Gastrocnemius medialis (tissue), 4 donors: ENCODE results near the gene CIDEA. TPM values are rescaled to one million over a fixed set of nuclear protein-coding genes. Genes with fewer than 3 reads are reported as not detected.

Experiments
- ATAC-seq, 2 donors: fragments of 150-250 bp; one replicate each; pipeline ENCODE4 v1.9.1; 2016
- DNase-seq, 2 donors: peaks; one replicate each; pipeline ENCODE4 v3.0.0-alpha.2; 2019
- H3K27ac ChIP-seq, 4 donors: fragments of 200-600 bp; sonication (generic); 1 replicate in 1 of 4; 2 replicates in 3 of 4; pipeline ENCODE4 v1.5.1; 2016 to 2018; ENCODE audit warnings: mild to moderate bottlenecking in 2 of 4, moderate library complexity in 1 of 4
- H3K27me3 ChIP-seq, 3 donors: fragments of 200-600 bp; sonication (generic) in 2 of 3; 1 replicate in 1 of 3; 2 replicates in 2 of 3; pipeline versions ENCODE4 v1.5.1 to v1.6.0; 2016 to 2019; ENCODE audit warnings: mild to moderate bottlenecking in 1 of 3, moderate library complexity in 1 of 3
- H3K36me3 ChIP-seq, 2 donors: fragments of 200-600 bp; sonication (generic) in 1 of 2; one replicate each; pipeline ENCODE4 v1.5.1; 2017 to 2018
- H3K4me1 ChIP-seq, 2 donors: fragments of 200-600 bp; sonication (generic) in 1 of 2; one replicate each; pipeline ENCODE4 v1.5.1; 2016 to 2017; ENCODE audit warnings: mild to moderate bottlenecking in 2 of 2
- H3K4me3 ChIP-seq, 4 donors: fragments of 200-600 bp; sonication (generic) in 3 of 4; 1 replicate in 1 of 4; 2 replicates in 3 of 4; pipeline ENCODE4 v1.5.1; 2016 to 2019; ENCODE audit warnings: mild to moderate bottlenecking in 2 of 4
- H3K9me3 ChIP-seq, 3 donors: fragments of 200-600 bp; sonication (generic) in 2 of 3; 1 replicate in 1 of 3; 2 replicates in 2 of 3; pipeline ENCODE4 v1.5.1; 2016 to 2019
- CTCF ChIP-seq, 5 experiments: fragments of 450-650 bp in 3 of 5; fragments of 200-600 bp in 2 of 5; sonication (generic) in 2 of 5; IDR thresholded peaks in 4 of 5; conservative IDR thresholded peaks in 1 of 5; 1 replicate in 4 of 5; 2 replicates in 1 of 5; pipeline ENCODE4 v1.5.1; 2016 to 2019; ENCODE audit warnings: antibody characterized with exemption in 5 of 5, mild to moderate bottlenecking in 3 of 5, moderate library complexity in 3 of 5
- POLR2A ChIP-seq, 2 donors: fragments of 450-650 bp; IDR thresholded peaks; one replicate each; pipeline ENCODE4 v1.6.1; 2017; ENCODE audit warnings: antibody characterized with exemption in 2 of 2, mild to moderate bottlenecking in 2 of 2, moderate library complexity in 2 of 2
- in situ Hi-C, 4 donors: fragments of 200-750 bp; cut with MboI; loops; one replicate each; pipeline versions ENCODE4 v1.15.0 to v1.8.0; 2017; ENCODE audit warnings: low sequenced_read_pairs in 4 of 4
- intact Hi-C: fragments of 100-400 bp; cut with DNase I; formaldehyde crosslinking; loops from one replicate; pipeline ENCODE4 v1.15.1; 2023; ENCODE audit warnings: low total_unique reads
- total RNA-seq, 4 donors: library from RNA; depleted of rRNA; stranded (reverse); fragments of >200 nt; gene quantifications; one replicate each; pipeline versions ENCODE4 v1.1.0 to v1.2.3, GENCODE V29; 2016

Gene CIDEA
- total RNA-seq, 4 donors from 2014 or later: 0.33 to 7.4 TPM; not detected in 2

GRCh38 chr18:12252061-12252460, 2.1 kb upstream of the CIDEA start:
- H3K4me3 ChIP-seq: no peak overlapping the region
- H3K36me3 ChIP-seq: no peaks in the 10 kb centered on the region
- intact Hi-C loops: no loop called here
- no peaks in the 10 kb centered on the region for H3K9me3 ChIP-seq
- H3K27ac ChIP-seq: no peak overlapping the region
- H3K27me3 ChIP-seq: peaks cover 27 to 47% (median 32%) of the 10 kb centered on the region in 3 donors
- in situ Hi-C loops: no loop called here
- TF ChIP-seq CTCF (IDR thresholded peaks at IDR 0.05 in 4 of 5, conservative IDR thresholded peaks at IDR 0.05 in 1 of 5): no peak
- TF ChIP-seq POLR2A (IDR thresholded peaks at IDR 0.05): no peak
- ATAC-seq (no peak), DNase-seq (no peak)
- peaks cover 7% of the 10 kb centered on the region in 2 donors for H3K4me1 ChIP-seq

GRCh38 chr18:12253027-12253426, 1.1 kb upstream of the CIDEA start:
- Histone ChIP-seq H3K36me3 (no peaks in the 10 kb centered on the region), H3K4me1 (peaks cover 7% of the 10 kb centered on the region in 2 donors), H3K9me3 (no peaks in the 10 kb centered on the region), H3K27me3 (peaks cover 24 to 43% (median 27%) of the 10 kb centered on the region in 3 donors), H3K4me3 (no peak overlapping the region), H3K27ac (no peak overlapping the region)
- in situ Hi-C loops (no loop called here), intact Hi-C loops (no loop called here)
- TF ChIP-seq CTCF (IDR thresholded peaks at IDR 0.05 in 4 of 5, conservative IDR thresholded peaks at IDR 0.05 in 1 of 5) (no peak), POLR2A (IDR thresholded peaks at IDR 0.05) (no peak)
- DNase-seq: no peak
- ATAC-seq: no peak

GRCh38 chr18:12253663-12254135, 462 bp upstream of the CIDEA start:
- H3K4me1 ChIP-seq: peaks cover 7% of the 10 kb centered on the region in 2 donors
- no peaks in the 10 kb centered on the region for H3K36me3 ChIP-seq
- intact Hi-C loops (no loop called here), in situ Hi-C loops (no loop called here)
- peak overlapping the region; percentile 41 to 61 (median 46) for H3K4me3 ChIP-seq
- ATAC-seq: no peak
- H3K27ac ChIP-seq: no peak overlapping the region
- TF ChIP-seq CTCF (IDR thresholded peaks at IDR 0.05 in 4 of 5, conservative IDR thresholded peaks at IDR 0.05 in 1 of 5): no peak
- no peak for DNase-seq
- H3K27me3 ChIP-seq: peaks cover 23 to 38% (median 24%) of the 10 kb centered on the region in 3 donors
- no peaks in the 10 kb centered on the region for H3K9me3 ChIP-seq

- H3K9me3 ChIP-seq: no peaks in the 10 kb centered on the region
- in situ Hi-C loops (no loop called here), intact Hi-C loops (no loop called here)
- H3K27me3 ChIP-seq: peaks cover 23 to 31% (median 24%) of the 10 kb centered on the region in 3 donors
- H3K4me3 ChIP-seq: peak overlapping the region in 2 of 4 donors; percentile 43 to 61
- DNase-seq (no peak), ATAC-seq (no peak)
- no peak for TF ChIP-seq CTCF (IDR thresholded peaks at IDR 0.05 in 4 of 5, conservative IDR thresholded peaks at IDR 0.05 in 1 of 5)
- TF ChIP-seq POLR2A (IDR thresholded peaks at IDR 0.05): no peak
- no peak overlapping the region for H3K27ac ChIP-seq
- no peaks in the 10 kb centered on the region for H3K36me3 ChIP-seq
- peaks cover 7% of the 10 kb centered on the region in 2 donors for H3K4me1 ChIP-seq
Measured at GRCh38 chr18:12254820-12255511, 805 bp downstream of the CIDEA start.
